Vagina (tissue), 2 donors: ENCODE data around the gene IL20RB. TPM values are rescaled to one million over a fixed set of nuclear protein-coding genes. Genes with fewer than 3 reads are reported as not detected.

Source experiments
- DNase-seq, 2 donors: peaks; one replicate each; pipeline ENCODE4 v3.0.0-alpha.2; 2017; ENCODE audit errors: extremely low spot score in 2 of 2
- H3K27ac ChIP-seq: fragments of 200-600 bp; sonication (generic); one replicate; pipeline ENCODE4 v1.5.1; 2019
- H3K27me3 ChIP-seq: fragments of 200-600 bp; sonication (generic); one replicate; pipeline ENCODE4 v1.5.1; 2019
- H3K36me3 ChIP-seq, 2 donors: fragments of 200-600 bp; sonication (generic); one replicate each; pipeline ENCODE4 v1.5.1; 2017 to 2019
- H3K4me1 ChIP-seq: fragments of 200-600 bp; sonication (generic); one replicate; pipeline ENCODE4 v1.5.1; 2019
- H3K4me3 ChIP-seq, 2 donors: fragments of 200-600 bp; sonication (generic); 1 replicate in 1 of 2; 2 replicates in 1 of 2; pipeline ENCODE4 v1.5.1; 2016 to 2019
- H3K9me3 ChIP-seq: fragments of 200-600 bp; sonication (generic); one replicate; pipeline ENCODE4 v1.5.1; 2019
- CTCF ChIP-seq, 3 experiments: fragments of 450-650 bp in 2 of 3; fragments of 200-600 bp in 1 of 3; sonication (generic) in 1 of 3; IDR thresholded peaks; one replicate each; pipeline ENCODE4 v1.5.1; 2017 to 2019; ENCODE audit warnings: antibody characterized with exemption in 3 of 3, mild to moderate bottlenecking in 2 of 3, moderate library complexity in 2 of 3
- POLR2A ChIP-seq, 2 donors: fragments of 450-650 bp; IDR thresholded peaks; one replicate each; pipeline ENCODE4 v1.6.1; 2017; ENCODE audit warnings: antibody characterized with exemption in 2 of 2, mild to moderate bottlenecking in 2 of 2, moderate library complexity in 2 of 2
- POLR2AphosphoS5 ChIP-seq, 2 donors: sonication (generic); formaldehyde crosslinking; IDR thresholded peaks; one replicate each; pipeline ENCODE4 v1.9.0; 2017; ENCODE audit warnings: antibody characterized with exemption in 2 of 2, mild to moderate bottlenecking in 2 of 2, low read depth in 1 of 2; ENCODE audit not compliant: insufficient read depth in 1 of 2
- intact Hi-C: fragments of 100-400 bp; cut with DNase I; formaldehyde crosslinking; loops from one replicate; pipeline ENCODE4 v1.15.1; 2023
- total RNA-seq: library from RNA; depleted of rRNA; stranded (reverse); fragments of >200 nt; gene quantifications from one replicate; pipeline ENCODE4 v1.2.3, GENCODE V29; 2016

The IL20RB gene
- total RNA-seq, 1 donor from 2014 or later, result 67.3 TPM

DNA sequence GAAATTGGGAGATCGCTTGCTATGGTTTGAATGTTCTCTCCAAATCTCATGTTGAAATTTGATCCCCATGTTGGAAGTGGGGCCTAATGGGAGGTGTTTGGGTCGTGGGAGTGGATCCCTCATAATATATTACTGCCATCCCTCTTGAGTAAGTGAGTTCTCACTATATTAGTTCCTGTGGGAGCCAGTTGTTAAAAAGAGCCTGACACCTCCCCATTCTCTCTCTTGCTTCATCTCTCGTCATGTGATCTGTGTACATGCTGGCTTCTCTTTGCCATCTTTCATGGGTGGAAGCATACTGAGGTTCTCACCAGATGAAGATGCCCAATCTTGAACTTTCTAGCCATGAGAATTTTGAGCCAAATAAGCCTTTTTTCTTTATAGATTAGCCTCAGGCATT is 43.0 kb upstream of the IL20RB start:
- intact Hi-C loops, result no loop called here
- no peak overlapping the region for H3K4me3 ChIP-seq
- no peak for DNase-seq
- no peaks in the 10 kb centered on the region for H3K27me3 ChIP-seq
- no peaks in the 10 kb centered on the region for H3K9me3 ChIP-seq
- TF ChIP-seq POLR2AphosphoS5 (IDR thresholded peaks at IDR 0.05; ENCODE audit: insufficient read depth in 1 of 2, low read depth in 1 of 2) (no peak), CTCF (IDR thresholded peaks at IDR 0.05) (no peak), POLR2A (IDR thresholded peaks at IDR 0.05) (no peak)
- no peak overlapping the region for H3K27ac ChIP-seq
- no peaks in the 10 kb centered on the region for H3K36me3 ChIP-seq
- peaks cover 46% of the 10 kb centered on the region for H3K4me1 ChIP-seq

DNA sequence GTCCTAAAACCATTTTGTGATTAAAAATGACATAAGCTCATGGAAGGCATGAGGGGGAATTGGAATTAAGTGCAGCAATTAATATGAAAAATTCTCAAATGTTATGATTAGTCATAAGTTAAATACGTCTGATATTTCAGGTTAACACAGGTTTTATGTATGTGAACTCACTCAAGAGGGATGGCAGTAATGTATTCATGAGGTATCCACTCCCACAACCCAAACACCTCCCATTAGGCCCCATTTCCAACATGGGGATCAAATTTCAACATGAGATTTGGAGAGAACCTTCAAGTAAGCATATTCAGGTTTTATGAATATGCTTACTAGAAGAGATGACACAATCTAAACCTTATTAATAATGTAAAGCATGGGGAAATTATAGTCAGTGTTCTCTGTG is 41.6 kb upstream of the IL20RB start:
- DNase-seq, result no peak
- no peak for TF ChIP-seq POLR2AphosphoS5 (IDR thresholded peaks at IDR 0.05; ENCODE audit: insufficient read depth in 1 of 2, low read depth in 1 of 2)
- TF ChIP-seq CTCF (IDR thresholded peaks at IDR 0.05), result no peak
- no peak for TF ChIP-seq POLR2A (IDR thresholded peaks at IDR 0.05)
- H3K4me3 ChIP-seq, result no peak overlapping the region
- H3K9me3 ChIP-seq, result no peaks in the 10 kb centered on the region
- no peaks in the 10 kb centered on the region for H3K36me3 ChIP-seq
- intact Hi-C loops, result no loop called here
- no peak overlapping the region for H3K27ac ChIP-seq
- peaks cover 55% of the 10 kb centered on the region for H3K4me1 ChIP-seq
- H3K27me3 ChIP-seq, result no peaks in the 10 kb centered on the region

DNA sequence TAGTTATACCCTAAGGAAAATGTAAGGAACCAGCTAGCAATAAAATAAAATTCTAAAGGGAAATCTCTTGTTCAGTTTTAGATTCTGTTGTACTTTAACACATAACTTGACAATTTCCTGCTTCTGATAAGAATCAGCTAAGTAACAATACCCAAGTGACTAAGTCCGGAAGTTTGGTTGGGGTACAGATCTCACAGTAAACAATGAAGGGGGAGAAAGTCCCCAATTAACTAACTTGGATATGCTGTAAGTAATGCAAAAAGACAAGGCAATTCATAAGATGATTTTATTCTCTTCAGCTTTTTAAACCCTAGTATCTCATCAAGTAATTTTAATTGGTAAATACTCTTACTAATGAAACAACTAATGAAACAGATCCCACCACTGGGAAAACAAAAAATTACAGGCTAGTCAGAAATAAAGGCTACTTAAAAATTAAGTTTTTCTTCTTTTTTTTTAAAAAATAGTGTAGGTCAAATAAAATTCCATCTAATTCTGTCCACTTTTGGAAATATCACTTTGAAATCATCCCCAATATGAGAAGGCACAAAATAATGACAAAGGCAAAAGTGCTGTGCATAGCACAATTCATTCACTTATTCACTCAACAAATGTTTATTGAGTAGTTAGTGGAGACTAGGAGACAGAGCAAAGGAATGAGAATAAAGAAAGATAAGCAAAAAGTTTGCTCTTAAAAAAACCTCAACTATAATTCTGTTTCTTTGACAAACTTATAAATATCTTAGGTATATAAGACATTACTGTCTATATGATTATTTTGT is 37.8 kb upstream of the IL20RB start:
- peaks cover 51% of the 10 kb centered on the region for H3K4me1 ChIP-seq
- H3K36me3 ChIP-seq, result no peaks in the 10 kb centered on the region
- H3K9me3 ChIP-seq, result no peaks in the 10 kb centered on the region
- no peak overlapping the region for H3K4me3 ChIP-seq
- H3K27ac ChIP-seq, result no peak overlapping the region
- no peaks in the 10 kb centered on the region for H3K27me3 ChIP-seq
- DNase-seq, result no peak
- TF ChIP-seq POLR2A (IDR thresholded peaks at IDR 0.05) (no peak), CTCF (IDR thresholded peaks at IDR 0.05) (no peak), POLR2AphosphoS5 (IDR thresholded peaks at IDR 0.05; ENCODE audit: insufficient read depth in 1 of 2, low read depth in 1 of 2) (peak in 1 of 2 donors; percentile 8)
- intact Hi-C loops, result no loop called here

DNA sequence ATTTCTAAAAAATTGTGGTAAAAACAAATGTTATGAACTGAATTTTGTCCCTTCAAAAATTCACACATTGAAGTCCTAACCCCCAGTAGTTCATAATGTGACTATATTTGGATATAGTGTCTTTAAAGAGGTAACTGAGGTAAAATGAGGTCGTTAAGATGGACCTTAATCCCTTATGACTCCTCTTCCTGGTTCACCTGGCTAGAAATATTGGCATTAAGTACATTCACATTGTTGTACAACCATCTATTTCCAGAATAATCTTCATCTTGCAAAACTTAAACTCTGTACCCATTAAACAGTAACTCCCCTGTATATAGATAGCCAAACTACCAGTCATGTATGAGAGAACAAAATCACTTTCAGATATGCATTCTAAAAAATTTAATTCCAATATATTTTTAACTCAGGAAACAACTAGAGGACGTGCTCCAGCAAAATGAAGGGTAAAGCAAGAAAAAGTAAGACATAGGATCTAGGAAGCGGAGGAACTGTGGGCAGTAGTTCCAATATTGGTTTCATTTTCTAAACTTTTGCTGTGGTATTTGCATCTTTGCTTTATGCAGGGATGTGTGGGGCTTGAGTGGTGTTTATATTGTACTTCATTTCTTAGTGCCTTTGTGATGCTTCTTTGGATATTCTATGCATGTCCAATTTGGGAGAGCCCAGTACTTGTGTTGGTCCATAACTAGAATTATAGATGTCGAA is 36.7 kb upstream of the IL20RB start:
- H3K4me3 ChIP-seq, result no peak overlapping the region
- H3K27ac ChIP-seq, result no peak overlapping the region
- intact Hi-C loops, result no loop called here
- no peaks in the 10 kb centered on the region for H3K9me3 ChIP-seq
- H3K27me3 ChIP-seq, result no peaks in the 10 kb centered on the region
- DNase-seq, result no peak
- H3K36me3 ChIP-seq, result no peaks in the 10 kb centered on the region
- H3K4me1 ChIP-seq, result peaks cover 53% of the 10 kb centered on the region
- TF ChIP-seq CTCF (IDR thresholded peaks at IDR 0.05), result no peak
- TF ChIP-seq POLR2AphosphoS5 (IDR thresholded peaks at IDR 0.05; ENCODE audit: insufficient read depth in 1 of 2, low read depth in 1 of 2), result no peak
- TF ChIP-seq POLR2A (IDR thresholded peaks at IDR 0.05), result no peak
